HEK293T (cell line): Measurements from ENCODE around the gene PLEKHH3.

Experiments
- CTCF ChIA-PET: fragments of 350-600 bp; formaldehyde crosslinking; extraction: SDS; loops from one replicate; lab custom pipeline; 2021; ENCODE audit warnings: antibody characterized with exemption, inconsistent platforms; lab: Yijun Ruan, JAX
- POLR2A ChIA-PET: fragments of 350-600 bp; formaldehyde crosslinking; extraction: SDS; loops from one replicate; lab custom pipeline; 2020; ENCODE audit warnings: antibody characterized with exemption, inconsistent platforms; lab: Yijun Ruan, JAX
- DNase-seq: peaks from one replicate; pipeline ENCODE4 v3.0.0; 2012; ENCODE audit warnings: mixed read lengths; ENCODE audit errors: extremely low spot score
- ARNT ChIP-seq: fragments of 450-650 bp; IDR thresholded peaks from 2 replicates; pipeline ENCODE4 v1.6.1; 2017; ENCODE audit warnings: mild to moderate bottlenecking
- BHLHE40 ChIP-seq: fragments of 450-650 bp; IDR thresholded peaks from 2 replicates; pipeline ENCODE4 v1.6.1; 2016; ENCODE audit warnings: mild to moderate bottlenecking, moderate library complexity, borderline replicate concordance
- CTBP1 ChIP-seq: fragments of 450-650 bp; IDR thresholded peaks from 2 replicates; pipeline ENCODE4 v1.6.1; 2016; ENCODE audit warnings: borderline replicate concordance
- ELF4 ChIP-seq: fragments of 450-650 bp; IDR thresholded peaks from 2 replicates; pipeline ENCODE4 v1.6.1; 2017; ENCODE audit warnings: antibody characterized with exemption
- FOXA1 ChIP-seq: fragments of 450-650 bp; IDR thresholded peaks from 2 replicates; pipeline ENCODE4 v1.6.1; 2016; ENCODE audit warnings: mild to moderate bottlenecking
- FOXK2 ChIP-seq: fragments of 450-650 bp; IDR thresholded peaks from 2 replicates; pipeline ENCODE4 v1.6.1; 2016; ENCODE audit warnings: mild to moderate bottlenecking
- FOXM1 ChIP-seq: fragments of 450-650 bp; IDR thresholded peaks from 2 replicates; pipeline ENCODE4 v1.6.1; 2017; ENCODE audit warnings: mild to moderate bottlenecking, borderline replicate concordance
- HDGF ChIP-seq: fragments of 450-650 bp; IDR thresholded peaks from 2 replicates; pipeline ENCODE4 v1.6.1; 2017; ENCODE audit warnings: antibody characterized with exemption, borderline replicate concordance
- L3MBTL2 ChIP-seq: fragments of 450-650 bp; conservative IDR thresholded peaks from 2 replicates; pipeline ENCODE4 v1.6.1; 2016; ENCODE audit warnings: mild to moderate bottlenecking
- LEF1 ChIP-seq: fragments of 450-650 bp; IDR thresholded peaks from 2 replicates; pipeline ENCODE4 v1.6.1; 2017; ENCODE audit warnings: mild to moderate bottlenecking, borderline replicate concordance
- NFRKB ChIP-seq: fragments of 450-650 bp; IDR thresholded peaks from 2 replicates; pipeline ENCODE4 v1.6.1; 2016; ENCODE audit warnings: mild to moderate bottlenecking, moderate library complexity
- PKNOX1 ChIP-seq: fragments of 450-650 bp; IDR thresholded peaks from 2 replicates; pipeline ENCODE4 v1.6.1; 2016
- SP1 ChIP-seq: fragments of 450-650 bp; IDR thresholded peaks from 2 replicates; pipeline ENCODE4 v1.6.1; 2017
- SUZ12 ChIP-seq: fragments of 450-650 bp; IDR thresholded peaks from 2 replicates; pipeline ENCODE4 v1.6.1; 2016; ENCODE audit warnings: mild to moderate bottlenecking
- TARDBP ChIP-seq: fragments of 450-650 bp; IDR thresholded peaks from 2 replicates; pipeline ENCODE4 v1.6.1; 2016
- ZNF384 ChIP-seq: fragments of 450-650 bp; IDR thresholded peaks from 2 replicates; pipeline ENCODE4 v1.6.1; 2016

Gene PLEKHH3

GRCh38 chr17:42676424-42677011 lies at the start of gene PLEKHH3:
TSS of gene PLEKHH3 (minus strand) at chr17:42676994. CDS start at chr17:42676563, 431 bp downstream.
- POLR2A ChIA-PET = interaction anchor here (0.6 to 6.5 kb wide), 18 partner anchors 9 to 321 kb away, joined by 3 to 122 read pairs (median 4); partner anchors contain the start of genes BECN1, MLX, NAGLU and PSMC3IP
- no peak for TF ChIP-seq PKNOX1
- TF ChIP-seq L3MBTL2 = peak; percentile 76
- CTCF ChIA-PET = interaction anchor here (0.7 to 2.2 kb wide), 6 partner anchors 10 to 98 kb away, joined by 3 to 11 read pairs (median 4); partner anchors contain the start of genes PSMC3IP and TUBG2
- DNase-seq = peak; percentile 39

DNA sequence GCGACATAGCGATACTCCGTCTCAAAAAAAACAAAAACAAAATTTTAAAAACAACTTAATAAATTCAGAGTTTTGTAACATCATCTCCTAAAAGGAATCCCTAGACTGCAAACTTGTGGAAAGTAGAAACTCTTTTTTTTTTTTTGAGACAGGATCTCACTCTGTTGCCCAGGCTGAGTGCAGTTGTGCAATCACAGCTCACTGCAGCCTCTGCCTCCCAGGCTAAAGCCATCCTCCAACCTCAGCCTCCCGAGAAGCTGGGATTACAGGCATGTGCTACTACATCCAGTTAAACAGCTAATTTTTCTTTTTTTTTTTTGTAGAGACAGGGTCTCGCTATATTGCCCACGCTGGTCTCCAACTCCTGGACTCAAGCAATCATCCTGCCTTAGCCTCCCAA lies 48.3 kb upstream of the PLEKHH3 start:
- POLR2A ChIA-PET = no interaction called here
- no peak for DNase-seq
- TF ChIP-seq FOXA1 (no peak), LEF1 (no peak), SP1 (no peak), FOXM1 (no peak), TARDBP (no peak), FOXK2 (no peak), HDGF (no peak), NFRKB (no peak), ARNT (no peak), L3MBTL2 (no peak), ZNF384 (no peak), CTBP1 (no peak), ELF4 (no peak), BHLHE40 (no peak), SUZ12 (no peak), PKNOX1 (no peak)
- CTCF ChIA-PET = interaction anchor here (0.7 to 1.9 kb wide), 2 partner anchors 38 to 107 kb away, joined by 3 to 9 read pairs; no protein-coding TSS in a partner anchor

DNA sequence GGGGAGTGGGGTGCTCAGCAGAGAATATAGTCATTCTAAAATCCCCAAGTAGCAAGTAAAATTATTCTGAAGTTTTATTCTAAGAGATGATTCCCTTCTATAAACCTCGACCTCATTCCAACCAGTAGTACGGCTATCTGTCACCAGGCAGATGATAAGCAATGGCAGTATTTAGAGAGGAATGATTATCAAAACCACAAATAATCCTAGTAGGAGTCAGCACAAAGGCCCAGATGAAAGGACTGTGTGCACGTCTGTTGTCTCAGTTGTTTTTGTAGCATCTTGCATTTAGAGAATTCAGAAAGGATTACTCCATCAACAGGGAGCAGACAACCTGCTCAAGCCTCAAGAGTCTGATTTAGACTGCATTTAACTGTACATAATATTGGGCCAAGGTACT lies 46.8 kb upstream of the PLEKHH3 start:
- DNase-seq = no peak
- TF ChIP-seq SUZ12 (no peak), FOXK2 (no peak), ARNT (no peak), NFRKB (no peak), HDGF (no peak), LEF1 (no peak), FOXA1 (no peak), FOXM1 (no peak)
- ChIA-PET POLR2A (no interaction called here), CTCF (no interaction called here)

DNA sequence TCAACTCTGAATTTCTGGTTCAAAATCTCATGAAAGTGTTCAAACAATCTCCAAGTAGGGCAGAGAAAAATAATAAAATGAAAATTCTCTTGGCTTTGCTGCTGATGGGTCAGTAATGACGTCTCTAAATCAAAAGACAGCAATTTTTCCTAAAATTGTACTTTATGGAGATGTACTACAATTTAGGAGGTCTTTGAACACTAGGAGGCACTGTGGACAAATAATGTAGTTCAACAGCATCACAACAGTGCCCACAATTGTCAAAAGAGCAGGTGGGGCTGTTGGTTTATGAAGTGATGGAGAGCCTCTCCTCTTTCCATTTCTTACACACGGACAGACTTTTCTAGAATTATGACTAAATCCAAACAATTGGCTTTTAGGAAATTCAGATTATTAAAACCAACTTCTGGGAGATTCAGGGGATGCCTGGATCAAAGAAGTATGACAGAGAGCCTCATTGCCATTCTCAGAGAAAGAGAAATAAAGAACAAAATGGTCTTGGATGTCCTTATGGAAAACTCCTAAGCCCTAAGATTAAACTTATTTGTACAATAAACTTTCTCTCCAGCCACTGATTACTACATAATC lies 44.3 kb upstream of the PLEKHH3 start:
- peak; percentile 62 for DNase-seq
- ChIA-PET POLR2A (no interaction called here), CTCF (no interaction called here)
- TF ChIP-seq SP1 (no peak), FOXA1 (no peak), NFRKB (no peak), BHLHE40 (no peak), SUZ12 (no peak), L3MBTL2 (no peak), PKNOX1 (no peak), HDGF (no peak), FOXK2 (no peak), ELF4 (no peak), ZNF384 (no peak), TARDBP (no peak), FOXM1 (no peak), ARNT (no peak), LEF1 (no peak)

- CTCF ChIA-PET = interaction anchor here (0.6 kb wide), 1 partner anchor 64 kb away, joined by 3 read pairs; no protein-coding TSS in a partner anchor
- DNase-seq = no peak
- POLR2A ChIA-PET = interaction anchor here (0.9 to 1.7 kb wide), 4 partner anchors 9 to 131 kb away, joined by 3 to 4 read pairs (median 4); partner anchors contain the start of gene TUBG2
- TF ChIP-seq FOXK2 (no peak), LEF1 (no peak), CTBP1 (no peak), PKNOX1 (no peak), SUZ12 (no peak), NFRKB (no peak), ZNF384 (no peak), ARNT (no peak), L3MBTL2 (no peak), TARDBP (no peak), SP1 (no peak), BHLHE40 (no peak), ELF4 (no peak), HDGF (no peak), FOXM1 (no peak), FOXA1 (no peak)
Measured at GRCh38 chr17:42709561-42709960, 32.8 kb upstream of the PLEKHH3 start.
